ENCODE results near the gene KCTD7. TPM values are rescaled to one million over a fixed set of nuclear protein-coding genes. Genes with fewer than 3 reads are reported as not detected.
"Not testable (repeated sequence)": the region's sequence is repeated elsewhere in the genome, so short reads cannot be mapped to it uniquely, and the experiment has no call there.

The KCTD7 gene
- total RNA-seq, 1 experiment from 2014 or later, result 28.0 TPM

DNA sequence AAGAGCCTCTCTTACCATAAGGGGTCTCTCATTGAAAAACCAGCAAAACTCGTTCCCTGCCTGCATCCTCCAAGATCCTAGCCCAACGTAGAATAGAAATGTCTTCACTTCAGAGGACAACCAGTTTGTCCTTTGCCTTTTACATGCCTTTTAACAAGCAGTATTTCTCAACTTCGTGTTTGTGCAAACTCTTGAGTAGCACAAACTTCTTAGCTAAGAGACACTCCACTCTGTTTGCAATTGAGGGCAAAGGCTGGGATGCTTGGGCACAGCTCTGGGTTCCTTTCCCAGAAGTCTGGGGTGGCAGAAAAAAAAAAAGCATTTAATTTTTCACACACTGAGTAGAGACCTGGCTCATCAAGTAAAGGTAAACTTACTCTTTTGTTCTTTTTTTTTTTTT, 19.5 kb upstream of the KCTD7 start:
- in situ Hi-C loops (cut with HindIII; ENCODE audit: low pct_unique_long_range_greater_than_20kb, low sequenced_read_pairs) (no loop called here), intact Hi-C loops (cut with micrococcal nuclease; ENCODE audit: unreplicated experiment) (no loop called here)
- DNase-seq (ENCODE audit: low read depth, low spot score) (no peak), ATAC-seq (no peak)
- Histone ChIP-seq H3K36me3 (ENCODE audit: control insufficient read depth, insufficient read depth, low read length) (no peaks in the 10 kb centered on the region), H3K27ac (ENCODE audit: low read length) (no peak overlapping the region), H3K4me3 (ENCODE audit: low read depth in 2 of 2, low read length in 2 of 2) (no peak overlapping the region), H3K27me3 (ENCODE audit: control insufficient read depth, insufficient read depth, low read length) (no peaks in the 10 kb centered on the region), H3K9me3 (ENCODE audit: control insufficient read depth, insufficient read depth, low read depth, low read length) (no peaks in the 10 kb centered on the region), H3K4me1 (ENCODE audit: control insufficient read depth, insufficient read depth, low read length) (no peaks in the 10 kb centered on the region)
- ChIA-PET POLR2A (interaction anchor here (0.7 kb wide), 1 partner anchor 323 kb away, joined by 10 read pairs; no protein-coding TSS in a partner anchor), CTCF (interaction anchor here (0.7 kb wide), 1 partner anchor 568 kb away, joined by 7 read pairs; no protein-coding TSS in a partner anchor)
- TF ChIP-seq SIN3A (IDR thresholded peaks at IDR 0.05; ENCODE audit: borderline replicate concordance, insufficient read depth, low read depth, low read length) (no peak), TCF7L2 (IDR thresholded peaks at IDR 0.05; ENCODE audit: low read depth, low read length) (no peak), POLR2AphosphoS5 (IDR thresholded peaks at IDR 0.05; ENCODE audit: low read depth, low read length) (no peak), CTCF (IDR thresholded peaks at IDR 0.05) (no peak), REST (IDR thresholded peaks at IDR 0.05; ENCODE audit: insufficient read depth in 1 of 2, low read depth in 2 of 2, low read length in 1 of 2) (no peak)
- no TSS peak for BruUV-seq (replicated peaks)

DNA sequence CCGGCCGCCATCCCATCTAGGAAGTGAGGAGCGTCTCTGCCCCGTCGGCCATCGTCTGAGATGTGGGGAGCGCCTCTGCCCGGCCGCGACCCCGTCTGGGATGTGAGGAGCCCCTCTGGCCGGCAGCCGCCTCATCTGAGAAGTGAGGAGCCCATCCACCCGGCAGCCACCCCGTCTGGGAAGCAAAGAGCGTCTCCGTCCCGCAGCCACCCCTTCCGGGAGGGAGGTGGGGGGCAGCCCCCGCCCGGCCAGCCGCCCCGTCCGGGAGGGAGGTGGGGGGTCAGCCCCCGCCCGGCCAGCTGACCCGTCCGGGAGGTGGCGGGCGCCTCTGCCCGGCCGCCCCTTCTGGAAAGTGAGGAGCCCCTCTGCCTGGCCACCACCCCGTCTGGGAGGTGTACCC, 14.1 kb upstream of the KCTD7 start:
- ATAC-seq; in situ Hi-C loops (cut with HindIII; ENCODE audit: low pct_unique_long_range_greater_than_20kb, low sequenced_read_pairs); POLR2A ChIA-PET; CTCF ChIA-PET; DNase-seq (ENCODE audit: low read depth, low spot score); H3K4me3 ChIP-seq (ENCODE audit: low read depth in 2 of 2, low read length in 2 of 2); H3K27me3 ChIP-seq (ENCODE audit: control insufficient read depth, insufficient read depth, low read length); intact Hi-C loops (cut with micrococcal nuclease; ENCODE audit: unreplicated experiment); BruUV-seq (replicated peaks); H3K36me3 ChIP-seq (ENCODE audit: control insufficient read depth, insufficient read depth, low read length); H3K9me3 ChIP-seq (ENCODE audit: control insufficient read depth, insufficient read depth, low read depth, low read length); H3K4me1 ChIP-seq (ENCODE audit: control insufficient read depth, insufficient read depth, low read length); H3K27ac ChIP-seq (ENCODE audit: low read length): not testable (repeated sequence)

- ATAC-seq (no peak), DNase-seq (ENCODE audit: low read depth, low spot score) (no peak)
- intact Hi-C loops (cut with micrococcal nuclease; ENCODE audit: unreplicated experiment), result no loop called here
- Histone ChIP-seq H3K9me3 (ENCODE audit: control insufficient read depth, insufficient read depth, low read depth, low read length) (no peaks in the 10 kb centered on the region), H3K27ac (ENCODE audit: low read length) (no peak overlapping the region), H3K27me3 (ENCODE audit: control insufficient read depth, insufficient read depth, low read length) (no peaks in the 10 kb centered on the region), H3K4me3 (ENCODE audit: low read depth in 2 of 2, low read length in 2 of 2) (no peak overlapping the region), H3K36me3 (ENCODE audit: control insufficient read depth, insufficient read depth, low read length) (no peaks in the 10 kb centered on the region), H3K4me1 (ENCODE audit: control insufficient read depth, insufficient read depth, low read length) (no peaks in the 10 kb centered on the region)
- POLR2A ChIA-PET, result no interaction called here
- in situ Hi-C loops (cut with HindIII; ENCODE audit: low pct_unique_long_range_greater_than_20kb, low sequenced_read_pairs), result no loop called here
- BruUV-seq (replicated peaks), result no TSS peak
- no peak for TF ChIP-seq REST (IDR thresholded peaks at IDR 0.05; ENCODE audit: insufficient read depth in 1 of 2, low read depth in 2 of 2, low read length in 1 of 2)
- TF ChIP-seq CTCF (IDR thresholded peaks at IDR 0.05), result no peak
- TF ChIP-seq POLR2AphosphoS5 (IDR thresholded peaks at IDR 0.05; ENCODE audit: low read depth, low read length), result no peak
- TF ChIP-seq TCF7L2 (IDR thresholded peaks at IDR 0.05; ENCODE audit: low read depth, low read length), result no peak
- no peak for TF ChIP-seq SIN3A (IDR thresholded peaks at IDR 0.05; ENCODE audit: borderline replicate concordance, insufficient read depth, low read depth, low read length)
- CTCF ChIA-PET, result interaction anchor here (0.5 to 0.7 kb wide), 3 partner anchors 8 to 165 kb away, joined by 3 to 5 read pairs (median 4); no protein-coding TSS in a partner anchor
Observed at GRCh38 chr7:66615699-66616098, 13.0 kb upstream of the KCTD7 start.

Measured in Panc1 (cell line).